Measurements from ENCODE around the gene S1PR1. TPM values are rescaled to one million over a fixed set of nuclear protein-coding genes. Genes with fewer than 3 reads are reported as not detected.

Gene S1PR1
- total RNA-seq, 2 donors from 2014 or later, result 4.4 to 10.7 TPM

Other genes starting within 250 kb of the S1PR1 start
- 10 to 100 TPM; 20.1 to 32.4 TPM for gene DPH5, start 211.2 kb upstream of the S1PR1 start, total RNA-seq